ENCODE measurements around the gene TRIM39.
"Not testable (repeated sequence)": the region's sequence is repeated elsewhere in the genome, so short reads cannot be mapped to it uniquely, and the experiment has no call there.

TRIM39 gene

GRCh38 chr6:30369280-30369679 lies 42.6 kb downstream of the TRIM39 start:
- DNase-seq = not testable (repeated sequence)

- DNase-seq = no peak
Observed at GRCh38 chr6:30378290-30378937, 51.7 kb downstream of the TRIM39 start.

GRCh38 chr6:30380464-30380863 lies 53.7 kb downstream of the TRIM39 start:
- DNase-seq = no peak

DNA sequence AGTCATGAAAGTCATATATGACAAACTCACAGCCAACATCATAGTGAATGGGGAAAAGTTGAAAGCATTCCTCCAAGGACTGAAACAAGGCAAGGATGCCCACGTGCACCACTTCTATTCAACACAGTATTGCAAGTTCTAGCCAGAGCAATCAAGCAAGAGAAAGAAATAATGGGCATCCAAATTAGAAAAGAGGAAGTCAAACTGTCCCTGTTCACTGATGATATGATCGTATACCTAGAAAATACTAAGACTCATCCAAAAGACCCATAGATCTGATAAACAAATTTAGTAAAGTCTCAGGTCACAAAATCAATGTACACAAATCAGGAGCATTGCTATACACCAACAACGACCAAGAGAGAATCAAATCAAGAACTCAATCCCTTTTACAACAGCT lies 59.4 kb downstream of the TRIM39 start:
- no peak for DNase-seq

GRCh38 chr6:30391240-30391639 lies 64.5 kb downstream of the TRIM39 start:
- no peak for DNase-seq
